ENCODE measurements around the gene SLC28A1. TPM values are rescaled to one million over a fixed set of nuclear protein-coding genes. Genes with fewer than 3 reads are reported as not detected.

Gene SLC28A1
- total and polyA plus RNA-seq, 11 donors, result 0.14 to 2.9 (median 0.74) TPM; not detected in 1

GRCh38 chr15:84847382-84847781, 37.1 kb upstream of the SLC28A1 start:
- H3K4me1 ChIP-seq, result peaks cover 0 to 31% (median 8%) of the 10 kb centered on the region in 12 donors
- TF ChIP-seq CTCF (IDR thresholded peaks at IDR 0.05) (no peak), POLR2A (IDR thresholded peaks at IDR 0.05) (no peak)
- peaks cover 0 to 14% (median 0%) of the 10 kb centered on the region in 9 donors for H3K36me3 ChIP-seq
- no peak overlapping the region for H3K27ac ChIP-seq
- DNase-seq (no peak), ATAC-seq (no peak)
- H3K9me3 ChIP-seq, result peaks cover 0 to 16% (median 0%) of the 10 kb centered on the region in 12 donors
- no peaks in the 10 kb centered on the region for H3K27me3 ChIP-seq
- H3K4me3 ChIP-seq, result no peak overlapping the region
- intact Hi-C loops (cut with DNase I), result loop anchor here in 5 of 10 donors (2.0 to 5.0 kb wide), 2 partner anchors 79 to 80 kb away; no protein-coding TSS in a partner anchor

GRCh38 chr15:84852212-84852611, 32.2 kb upstream of the SLC28A1 start:
- no peak for ATAC-seq
- Histone ChIP-seq H3K4me1 (peaks cover 0 to 40% (median 16%) of the 10 kb centered on the region in 12 donors), H3K27ac (peak overlapping the region in 3 of 12 donors; percentile 1 to 19 (median 2)), H3K4me3 (no peak overlapping the region), H3K27me3 (no peaks in the 10 kb centered on the region), H3K36me3 (peaks cover 0 to 28% (median 11%) of the 10 kb centered on the region in 9 donors), H3K9me3 (peaks cover 0 to 14% (median 0%) of the 10 kb centered on the region in 12 donors)
- TF ChIP-seq POLR2A (IDR thresholded peaks at IDR 0.05), result no peak
- intact Hi-C loops (cut with DNase I), result loop anchor here in 1 of 10 donors (5.0 kb wide), 1 partner anchor 65 kb away; no protein-coding TSS in a partner anchor
- 70 to 79% (median 73%) methylated on average over 5 of the region's 5 CpGs for WGBS, 4 donors
- DNase-seq, result no peak

- no peaks in the 10 kb centered on the region for H3K27me3 ChIP-seq
- DNase-seq, result no peak
- peaks cover 0 to 47% (median 16%) of the 10 kb centered on the region in 12 donors for H3K4me1 ChIP-seq
- H3K27ac ChIP-seq, result peak overlapping the region in 10 of 12 donors; percentile 28 to 74 (median 54)
- H3K4me3 ChIP-seq, result no peak overlapping the region
- no peaks in the 10 kb centered on the region for H3K9me3 ChIP-seq
- TF ChIP-seq CTCF (IDR thresholded peaks at IDR 0.05) (no peak), POLR2A (IDR thresholded peaks at IDR 0.05) (no peak)
- ATAC-seq, result peak in 2 of 4 donors; percentile 4 to 20
- WGBS, 4 donors, result 51 to 62% (median 56%) methylated on average over 9 of the region's 9 CpGs
- peaks cover 0 to 57% (median 40%) of the 10 kb centered on the region in 9 donors for H3K36me3 ChIP-seq
- intact Hi-C loops (cut with DNase I), result no loop called here
Observed at GRCh38 chr15:84855136-84855535, 29.3 kb upstream of the SLC28A1 start.

- Histone ChIP-seq H3K27ac (peak overlapping the region in 9 of 12 donors; percentile 12 to 74 (median 58)), H3K4me1 (peaks cover 0 to 44% (median 16%) of the 10 kb centered on the region in 12 donors), H3K9me3 (no peaks in the 10 kb centered on the region), H3K4me3 (no peak overlapping the region), H3K27me3 (no peaks in the 10 kb centered on the region), H3K36me3 (peaks cover 0 to 63% (median 40%) of the 10 kb centered on the region in 9 donors)
- no peak for TF ChIP-seq CTCF (IDR thresholded peaks at IDR 0.05)
- TF ChIP-seq POLR2A (IDR thresholded peaks at IDR 0.05), result no peak
- peak; percentile 31 to 61 (median 49) for ATAC-seq
- no peak for DNase-seq
- intact Hi-C loops (cut with DNase I), result no loop called here
Observed at GRCh38 chr15:84855765-84856164, 28.7 kb upstream of the SLC28A1 start.
